DOHH2 (cell line): ENCODE results near the gene PIAS3.
"Not testable (repeated sequence)": the region's sequence is repeated elsewhere in the genome, so short reads cannot be mapped to it uniquely, and the experiment has no call there.

Experiments used
- H3F3A ChIP-seq: fragments of 200-600 bp; sonication (generic), shearing (Covaris generic); 2 replicates; pipeline ENCODE4 v1.6.0; 2016; ENCODE audit warnings: antibody characterized with exemption, mild to moderate bottlenecking; ENCODE audit not compliant: control insufficient read depth, insufficient read depth
- H3K27ac ChIP-seq: fragments of 200-600 bp; sonication (generic); 2 replicates; pipeline ENCODE4 v1.5.1; 2014; ENCODE audit warnings: low read depth, mild to moderate bottlenecking, low read length, moderate library complexity
- H3K27me3 ChIP-seq: fragments of 200-600 bp; sonication (generic); 2 replicates; pipeline ENCODE4 v1.6.1; 2014; ENCODE audit warnings: mild to moderate bottlenecking, low read length, mixed read lengths; ENCODE audit not compliant: control insufficient read depth
- H3K36me3 ChIP-seq: fragments of 200-600 bp; sonication (generic); 2 replicates; pipeline ENCODE4 v1.6.1; 2014; ENCODE audit warnings: mild to moderate bottlenecking, low read length, moderate library complexity, mixed read lengths; ENCODE audit not compliant: control insufficient read depth
- H3K4me1 ChIP-seq: fragments of 200-600 bp; sonication (generic); 2 replicates; pipeline ENCODE4 v1.6.1; 2014; ENCODE audit warnings: mild to moderate bottlenecking, low read length, mixed read lengths; ENCODE audit not compliant: control insufficient read depth
- H3K4me2 ChIP-seq: fragments of 200-600 bp; sonication (generic); 2 replicates; pipeline ENCODE4 v1.6.0; 2014; ENCODE audit warnings: mild to moderate bottlenecking, low read length, moderate library complexity
- H3K4me3 ChIP-seq: fragments of 200-600 bp; sonication (generic); 2 replicates; pipeline ENCODE4 v1.5.1; 2014; ENCODE audit warnings: mild to moderate bottlenecking, low read length, mixed read lengths
- H3K79me2 ChIP-seq: fragments of 200-600 bp; sonication (generic); 2 replicates; pipeline ENCODE4 v1.6.1; 2014; ENCODE audit warnings: mild to moderate bottlenecking, low read length, mixed read lengths; ENCODE audit not compliant: control insufficient read depth
- H3K9me2 ChIP-seq: fragments of 200-600 bp; sonication (generic); replicated peaks from 2 replicates; pipeline ENCODE4 v1.6.1; 2014; ENCODE audit warnings: mild to moderate bottlenecking, low read length, mixed read lengths; ENCODE audit not compliant: control insufficient read depth
- H3K9me3 ChIP-seq: fragments of 200-600 bp; sonication (generic); 2 replicates; pipeline ENCODE4 v1.6.1; 2014; ENCODE audit warnings: antibody characterized with exemption, low read length, mixed read lengths; ENCODE audit not compliant: control insufficient read depth, insufficient read depth
- H4K20me1 ChIP-seq: fragments of 200-600 bp; sonication (generic); 2 replicates; pipeline ENCODE4 v1.6.0; 2014; ENCODE audit warnings: low read depth, mild to moderate bottlenecking, antibody characterized with exemption, low read length, moderate library complexity; ENCODE audit not compliant: control insufficient read depth, insufficient read depth
- CTCF ChIP-seq: fragments of 200-600 bp; sonication (generic); IDR thresholded peaks from one replicate; pipeline ENCODE4 v1.5.1; 2014; ENCODE audit warnings: antibody characterized with exemption, mild to moderate bottlenecking, low read depth, low read length; ENCODE audit not compliant: poor library complexity, severe bottlenecking
- EZH2phosphoT487 ChIP-seq: fragments of 200-600 bp; sonication (generic); IDR thresholded peaks from 2 replicates; pipeline ENCODE4 v1.6.1; 2017; ENCODE audit warnings: borderline replicate concordance, mild to moderate bottlenecking, antibody characterized with exemption, low read length, moderate library complexity, mixed read lengths

Gene PIAS3

GRCh38 chr1:145843031-145843430 is 15.8 kb downstream of the PIAS3 start:
- H3F3A ChIP-seq, result peaks cover 35% of the 10 kb centered on the region
- H3K4me3 ChIP-seq, result no peak overlapping the region
- H3K27ac ChIP-seq, result no peak overlapping the region
- TF ChIP-seq EZH2phosphoT487, result no peak
- no peak for TF ChIP-seq CTCF
- H3K27me3 ChIP-seq, result no peaks in the 10 kb centered on the region
- no peaks in the 10 kb centered on the region for H3K79me2 ChIP-seq
- no peak overlapping the region for H3K4me2 ChIP-seq
- no peaks in the 10 kb centered on the region for H3K9me2 ChIP-seq
- H3K4me1 ChIP-seq, result peaks cover 30% of the 10 kb centered on the region
- peaks cover 62% of the 10 kb centered on the region for H3K36me3 ChIP-seq
- no peaks in the 10 kb centered on the region for H3K9me3 ChIP-seq
- H4K20me1 ChIP-seq, result no peaks in the 10 kb centered on the region

- H3F3A ChIP-seq, result peaks cover 11% of the 10 kb centered on the region
- H3K27me3 ChIP-seq, result no peaks in the 10 kb centered on the region
- no peak for TF ChIP-seq EZH2phosphoT487
- no peak for TF ChIP-seq CTCF
- H3K9me2 ChIP-seq, result no peaks in the 10 kb centered on the region
- H3K79me2 ChIP-seq, result no peaks in the 10 kb centered on the region
- no peak overlapping the region for H3K4me3 ChIP-seq
- no peaks in the 10 kb centered on the region for H4K20me1 ChIP-seq
- H3K4me2 ChIP-seq, result no peak overlapping the region
- H3K27ac ChIP-seq, result no peak overlapping the region
- peaks cover 93% of the 10 kb centered on the region for H3K36me3 ChIP-seq
- H3K9me3 ChIP-seq, result no peaks in the 10 kb centered on the region
- H3K4me1 ChIP-seq, result no peaks in the 10 kb centered on the region
Observed at GRCh38 chr1:145837656-145838055, 21.2 kb downstream of the PIAS3 start.

GRCh38 chr1:145830810-145831209 is 28.1 kb downstream of the PIAS3 start:
- H3K4me2 ChIP-seq, H3F3A ChIP-seq, H3K4me3 ChIP-seq, H3K27me3 ChIP-seq, H3K27ac ChIP-seq, H4K20me1 ChIP-seq, H3K9me3 ChIP-seq, H3K9me2 ChIP-seq: not testable (repeated sequence)
- Histone ChIP-seq H3K4me1 (peaks cover 22% of the 10 kb centered on the region), H3K36me3 (peaks cover 92% of the 10 kb centered on the region), H3K79me2 (peaks cover 13% of the 10 kb centered on the region)

- no peaks in the 10 kb centered on the region for H3K9me3 ChIP-seq
- TF ChIP-seq CTCF, result no peak
- TF ChIP-seq EZH2phosphoT487, result no peak
- H3K79me2 ChIP-seq, result peaks cover 35% of the 10 kb centered on the region
- H3K36me3 ChIP-seq, result peaks cover 80% of the 10 kb centered on the region
- H3F3A ChIP-seq, result no peaks in the 10 kb centered on the region
- H3K4me1 ChIP-seq, result peaks cover 31% of the 10 kb centered on the region
- H3K4me3 ChIP-seq, result no peak overlapping the region
- no peak overlapping the region for H3K27ac ChIP-seq
- H4K20me1 ChIP-seq, result peaks cover 7% of the 10 kb centered on the region; the same call in 1 of the 2 replicates
- H3K27me3 ChIP-seq, result no peaks in the 10 kb centered on the region
- no peak overlapping the region for H3K4me2 ChIP-seq
- no peaks in the 10 kb centered on the region for H3K9me2 ChIP-seq
Observed at GRCh38 chr1:145828367-145829026, 30.4 kb downstream of the PIAS3 start.
